H1 (cell line): Measurements from ENCODE around the gene ATP9B. TPM values are rescaled to one million over a fixed set of nuclear protein-coding genes. Genes with fewer than 3 reads are reported as not detected.
A peak's percentile ranks its signal among the peaks of the same experiment; 100 is the strongest.

Experiments
- CTCF ChIA-PET: fragments of 300-600 bp; sonication (Branson Sonifier 250); formaldehyde crosslinking; loops from one replicate; lab custom pipeline; 2021; ENCODE audit not compliant: partially characterized antibody; lab: Charles Lee
- POLR2A ChIA-PET: fragments of 300-600 bp; sonication (Branson Sonifier 250); formaldehyde crosslinking; loops from one replicate; lab custom pipeline; 2021; ENCODE audit warnings: inconsistent platforms; ENCODE audit not compliant: partially characterized antibody; lab: Charles Lee
- DNase-seq, 2 experiments: peaks; one replicate each; pipeline versions ENCODE4 v3.0.0 to v3.0.0-alpha.2; 2010 to 2022; ENCODE audit warnings: low spot score in 2 of 2, low read depth in 1 of 2, mixed read lengths in 1 of 2
- FAIRE-seq: peaks from 2 replicates; lab custom pipeline; 2011; peaks lifted over from hg19 to GRCh38; lab: Jason Lieb, UNC
- H2AFZ ChIP-seq: 2 replicates; pipeline ENCODE4 v1.8.1; 2012; ENCODE audit warnings: low read length, inconsistent platforms
- H2AK5ac ChIP-seq: 2 replicates; pipeline ENCODE4 v1.6.1; 2013; ENCODE audit warnings: low read depth, low read length
- H2BK120ac ChIP-seq: replicated peaks from 2 replicates; pipeline ENCODE3; 2013; ENCODE audit warnings: low read depth, low read length, inconsistent platforms
- H2BK12ac ChIP-seq: 2 replicates; pipeline ENCODE4 v1.6.1; 2013; ENCODE audit warnings: low read depth, low read length
- H2BK15ac ChIP-seq: 2 replicates; pipeline ENCODE4 v1.6.1; 2013; ENCODE audit warnings: low read length
- H2BK20ac ChIP-seq: 2 replicates; pipeline ENCODE4 v1.6.1; 2013; ENCODE audit warnings: low read length
- H2BK5ac ChIP-seq: 2 replicates; pipeline ENCODE4 v1.6.1; 2013; ENCODE audit warnings: low read depth, low read length
- H3K14ac ChIP-seq: 2 replicates; pipeline ENCODE4 v1.6.1; 2013; ENCODE audit warnings: inconsistent platforms; ENCODE audit not compliant: insufficient read length
- H3K18ac ChIP-seq: 2 replicates; pipeline ENCODE4 v1.6.1; 2013; ENCODE audit warnings: low read length; ENCODE audit errors: extremely low read depth
- H3K23ac ChIP-seq: 2 replicates; pipeline ENCODE4 v1.6.1; 2013; ENCODE audit warnings: inconsistent platforms; ENCODE audit not compliant: insufficient read length
- H3K23me2 ChIP-seq: 2 replicates; pipeline ENCODE4 v1.6.1; 2013; ENCODE audit warnings: low read depth, low read length
- H3K27ac ChIP-seq: 2 replicates; pipeline ENCODE4 v1.6.1; 2011; ENCODE audit warnings: low read depth, low read length, inconsistent platforms
- H3K27me3 ChIP-seq, 4 experiments: replicated peaks in 1 of 4; 1 replicate in 1 of 4; 2 replicates in 3 of 4; pipeline versions ENCODE4 v1.6.1 to v1.8.1; 2011 to 2013; ENCODE audit warnings: low read length in 3 of 4, mild to moderate bottlenecking in 3 of 4, inconsistent platforms in 2 of 4, mixed read lengths in 2 of 4, moderate library complexity in 1 of 4; ENCODE audit not compliant: control insufficient read depth in 3 of 4, insufficient read depth in 3 of 4; ENCODE audit errors: extremely low read depth in 1 of 4
- H3K36me3 ChIP-seq, 4 experiments: 2 replicates each; pipeline versions ENCODE4 v1.6.1 to v1.8.1; 2011 to 2013; ENCODE audit warnings: mild to moderate bottlenecking in 4 of 4, low read length in 3 of 4, moderate library complexity in 2 of 4, control low read depth in 1 of 4, inconsistent platforms in 1 of 4; ENCODE audit not compliant: insufficient read depth in 4 of 4, control insufficient read depth in 2 of 4
- H3K4ac ChIP-seq: replicated peaks from 2 replicates; pipeline ENCODE3; 2013; ENCODE audit warnings: low read length, low read depth, mixed read lengths, inconsistent platforms; ENCODE audit not compliant: insufficient read length
- H3K4me1 ChIP-seq, 4 experiments: replicated peaks in 1 of 4; 1 replicate in 1 of 4; 2 replicates in 3 of 4; pipeline versions ENCODE4 v1.6.1 to v1.8.1; 2011 to 2013; ENCODE audit warnings: low read length in 3 of 4, inconsistent platforms in 2 of 4, mixed read lengths in 1 of 4; ENCODE audit not compliant: insufficient read depth in 4 of 4, control insufficient read depth in 3 of 4
- H3K4me2 ChIP-seq, 2 experiments: 2 replicates each; pipeline versions ENCODE4 v1.6.1 to v1.8.1; 2011 to 2013; ENCODE audit warnings: low read depth in 2 of 2, low read length in 2 of 2, control low read depth in 1 of 2, inconsistent platforms in 1 of 2, mild to moderate bottlenecking in 1 of 2; ENCODE audit not compliant: insufficient read depth in 1 of 2
- H3K4me3 ChIP-seq, 4 experiments: fragments of 200-600, 300-600 bp in 1 of 4; sonication (generic), shearing (Covaris generic), sonication (Bioruptor Twin) in 1 of 4; 2 replicates each; pipeline versions ENCODE4 v1.5.1 to v1.8.1; 2011 to 2016; ENCODE audit warnings: low read length in 4 of 4, low read depth in 3 of 4, control low read depth in 2 of 4, inconsistent platforms in 2 of 4, mild to moderate bottlenecking in 2 of 4, mixed read lengths in 1 of 4, moderate library complexity in 1 of 4; ENCODE audit not compliant: insufficient read depth in 2 of 4; ENCODE audit errors: extremely low read depth in 1 of 4
- H3K56ac ChIP-seq: replicated peaks from 2 replicates; pipeline ENCODE3; 2013; ENCODE audit warnings: low read depth, mild to moderate bottlenecking, mixed read lengths, low read length, inconsistent platforms; ENCODE audit not compliant: insufficient read length
- H3K79me1 ChIP-seq: 2 replicates; pipeline ENCODE4 v1.6.1; 2013; ENCODE audit warnings: low read depth, low read length, control low read depth
- H3K79me2 ChIP-seq, 2 experiments: 2 replicates each; pipeline versions ENCODE4 v1.6.1 to v1.8.1; 2012 to 2013; ENCODE audit warnings: low read length in 2 of 2, mild to moderate bottlenecking in 2 of 2, inconsistent platforms in 1 of 2; ENCODE audit not compliant: insufficient read depth in 2 of 2, control insufficient read depth in 1 of 2
- H3K9ac ChIP-seq, 4 experiments: replicated peaks in 1 of 4; 1 replicate in 1 of 4; 2 replicates in 3 of 4; pipeline versions ENCODE4 v1.6.1 to v1.8.1; 2011 to 2013; ENCODE audit warnings: low read depth in 3 of 4, low read length in 3 of 4, control low read depth in 2 of 4, mild to moderate bottlenecking in 2 of 4, moderate library complexity in 2 of 4, inconsistent platforms in 1 of 4; ENCODE audit errors: extremely low read depth in 1 of 4
- H3K9me3 ChIP-seq, 2 experiments: 2 replicates each; pipeline versions ENCODE4 v1.6.1 to v1.8.1; 2012 to 2013; ENCODE audit warnings: mild to moderate bottlenecking in 2 of 2, moderate library complexity in 2 of 2, control low read depth in 1 of 2, inconsistent platforms in 1 of 2, low read depth in 1 of 2, low read length in 1 of 2, mixed read lengths in 1 of 2; ENCODE audit not compliant: insufficient read depth in 2 of 2
- H4K20me1 ChIP-seq, 2 experiments: replicated peaks in 1 of 2; 2 replicates each; pipeline versions ENCODE3 to v1.8.1; 2011 to 2013; ENCODE audit warnings: inconsistent platforms in 2 of 2, low read length in 2 of 2, mild to moderate bottlenecking in 1 of 2; ENCODE audit not compliant: insufficient read depth in 2 of 2, control insufficient read depth in 1 of 2
- H4K5ac ChIP-seq: 2 replicates; pipeline ENCODE4 v1.6.1; 2013; ENCODE audit warnings: low read length, low read depth, mixed read lengths, inconsistent platforms; ENCODE audit not compliant: insufficient read length
- H4K8ac ChIP-seq: 2 replicates; pipeline ENCODE4 v1.8.0; 2013; ENCODE audit warnings: mild to moderate bottlenecking, moderate library complexity, low read length, inconsistent platforms; ENCODE audit not compliant: insufficient read depth; ENCODE audit errors: extremely low read depth
- H4K91ac ChIP-seq: replicated peaks from 2 replicates; pipeline ENCODE3; 2013; ENCODE audit warnings: low read length, mixed read lengths, inconsistent platforms; ENCODE audit not compliant: insufficient read length
- CHD2 ChIP-seq: IDR thresholded peaks from 2 replicates; pipeline ENCODE4 v1.6.1; 2012; ENCODE audit warnings: low read length, improper control_type of control experiment
- RAD21 ChIP-seq, 2 experiments: IDR thresholded peaks in 1 of 2; conservative IDR thresholded peaks in 1 of 2; 2 replicates each; pipeline ENCODE4 v1.6.1; 2011; ENCODE audit warnings: low read depth in 2 of 2, low read length in 2 of 2, improper control_type of control experiment in 1 of 2, inconsistent platforms in 1 of 2, mild to moderate bottlenecking in 1 of 2, moderate library complexity in 1 of 2
- RXRA ChIP-seq: IDR thresholded peaks from 2 replicates; pipeline ENCODE4 v1.6.1; 2011; ENCODE audit warnings: low read depth, mild to moderate bottlenecking, low read length, moderate library complexity; ENCODE audit not compliant: insufficient read depth
- SAP30 ChIP-seq: fragments of 300-600 bp; sonication (generic); IDR thresholded peaks from 2 replicates; pipeline ENCODE4 v1.7.1; 2012; ENCODE audit warnings: low read length, moderate library complexity, mild to moderate bottlenecking, inconsistent platforms; ENCODE audit not compliant: insufficient read depth, insufficient replicate concordance
- SIN3A ChIP-seq, 2 experiments: IDR thresholded peaks in 1 of 2; conservative IDR thresholded peaks in 1 of 2; 2 replicates each; pipeline ENCODE4 v1.6.1; 2011 to 2012; ENCODE audit warnings: low read length in 2 of 2, improper control_type of control experiment in 1 of 2, low read depth in 1 of 2, mild to moderate bottlenecking in 1 of 2
- SIRT6 ChIP-seq: IDR thresholded peaks from one replicate; pipeline ENCODE4 v1.7.1; 2012; ENCODE audit warnings: low read length, inconsistent platforms
- SP2 ChIP-seq: IDR thresholded peaks from 2 replicates; pipeline ENCODE4 v1.6.1; 2012; ENCODE audit warnings: mild to moderate bottlenecking, low read length, inconsistent platforms
- SP4 ChIP-seq: IDR thresholded peaks from 2 replicates; pipeline ENCODE4 v1.6.1; 2012; ENCODE audit warnings: low read length, inconsistent platforms
- SUZ12 ChIP-seq: fragments of 200-600 bp; sonication (generic); IDR thresholded peaks from 2 replicates; pipeline ENCODE4 v1.6.1; 2012; ENCODE audit warnings: mild to moderate bottlenecking, inconsistent platforms, low read length, moderate library complexity, mixed read lengths
- TAF1 ChIP-seq: IDR thresholded peaks from 2 replicates; pipeline ENCODE4 v1.6.1; 2011; ENCODE audit warnings: mild to moderate bottlenecking, low read depth, low read length
- TBP ChIP-seq: IDR thresholded peaks from 2 replicates; pipeline ENCODE4 v1.6.1; 2011; ENCODE audit warnings: low read depth, low read length, improper control_type of control experiment
- TEAD4 ChIP-seq: IDR thresholded peaks from 2 replicates; pipeline ENCODE4 v1.6.1; 2012; ENCODE audit warnings: low read depth, low read length, inconsistent platforms, mixed read lengths
- WGBS, 2 experiments: shearing (Covaris generic) in 1 of 2; methylation state at CpG; one replicate each; pipeline versions ENCODE4 v1.1.6 to v1.1.7; 2013 to 2015; ENCODE audit warnings: low lambda C conversion rate in 2 of 2, mixed read lengths in 2 of 2, inconsistent platforms in 1 of 2, low coverage in 1 of 2, missing lambda C conversion rate in 1 of 2; ENCODE audit not compliant: insufficient replicate concordance in 2 of 2, insufficient coverage in 1 of 2, insufficient read length in 1 of 2; ENCODE audit errors: extremely low coverage in 1 of 2, missing lambda C conversion rate in 1 of 2; 5-methylcytosine and 5-hydroxymethylcytosine counted together
- polyA plus RNA-seq, 7 experiments: library from polyadenylated mRNA; depleted of rRNA in 3 of 7; stranded (reverse) in 5 of 7; unstranded in 2 of 7; fragments of >200 nt in 5 of 7; fragments of 200-250 nt in 2 of 7; gene quantifications; 1 replicate in 5 of 7; 2 replicates in 1 of 7; 4 replicates in 1 of 7; pipeline versions ENCODE4 v1.2.1 to v1.2.3, GENCODE V29; 2011 to 2013; ENCODE audit warnings: missing spikeins in 2 of 7, mixed read lengths in 2 of 7
- total RNA-seq: library from RNA; stranded (reverse); fragmentation: NEBNext Ultra II Directional; extraction: Animal tissue kit (Norgen Biotek cat#: 25700); gene quantifications from 2 replicates; pipeline ENCODE4 v1.2.1, GENCODE V29; 2021

The ATP9B gene
- total and polyA plus RNA-seq, 2 of the 8 experiments (the other 6 are each of a cell fraction or from before 2014, with no cell fraction given) = 15.1 to 21.7 TPM

GRCh38 chr18:79402977-79403722 is 334.0 kb downstream of the ATP9B start:
- no peak overlapping the region for H2BK12ac ChIP-seq
- H3K27me3 ChIP-seq = peaks cover 14 to 17% (median 17%) of the 10 kb centered on the region in 4 experiments
- H2BK5ac ChIP-seq = no peak overlapping the region
- no peak overlapping the region for H4K5ac ChIP-seq
- no peak overlapping the region for H3K23ac ChIP-seq
- H3K27ac ChIP-seq = no peak overlapping the region; the same call in 1 of the 2 replicates
- FAIRE-seq (no peak), DNase-seq (no peak)
- no peak overlapping the region for H3K4me2 ChIP-seq
- H3K36me3 ChIP-seq = no peaks in the 10 kb centered on the region
- peaks cover 0 to 4% of the 10 kb centered on the region in 2 experiments for H4K20me1 ChIP-seq
- no peak overlapping the region for H4K91ac ChIP-seq
- no peak overlapping the region for H3K9ac ChIP-seq
- 0 out of 2 replicates have a peak overlapping the region, but pooled peaks have one; percentile 40 for H4K8ac ChIP-seq
- H2BK20ac ChIP-seq = no peak overlapping the region
- H3K4ac ChIP-seq = no peak overlapping the region
- H3K56ac ChIP-seq = no peak overlapping the region
- no peak overlapping the region for H2AFZ ChIP-seq
- H3K4me3 ChIP-seq = no peak overlapping the region
- H3K9me3 ChIP-seq = no peaks in the 10 kb centered on the region
- no peaks in the 10 kb centered on the region for H3K79me2 ChIP-seq
- WGBS, 2 experiments = 81% methylated on average over 26 of the region's 27 CpGs; no CpG with 5 or more reads in 1 of the 2 experiments
- ChIA-PET POLR2A (interaction anchor here (2.1 kb wide), 1 partner anchor 10 kb away, joined by 6 read pairs; no protein-coding TSS in a partner anchor), CTCF (interaction anchor here (0.8 to 2.5 kb wide), 4 partner anchors 23 to 240 kb away, joined by 3 to 7 read pairs (median 4); no protein-coding TSS in a partner anchor)
- no peak overlapping the region for H3K18ac ChIP-seq
- no peak overlapping the region for H3K14ac ChIP-seq
- H2BK120ac ChIP-seq = no peak overlapping the region
- H2BK15ac ChIP-seq = no peak overlapping the region
- H3K23me2 ChIP-seq = peaks cover 3% of the 10 kb centered on the region; the same call in 1 of the 2 replicates
- no peaks in the 10 kb centered on the region for H3K79me1 ChIP-seq
- H2AK5ac ChIP-seq = no peak overlapping the region
- H3K4me1 ChIP-seq = peaks cover 0 to 2% (median under 1%) of the 10 kb centered on the region in 4 experiments; a peak in 4 of 7 replicates
- no peak for TF ChIP-seq CHD2
- no peak for TF ChIP-seq TEAD4
- TF ChIP-seq SIN3A (conservative IDR thresholded peaks at IDR 0.05 in 1 of 2, IDR thresholded peaks at IDR 0.05 in 1 of 2; ENCODE audit: low read depth in 1 of 2, low read length in 2 of 2) = no peak
- no peak for TF ChIP-seq SAP30
- TF ChIP-seq SIRT6 = no peak
- TF ChIP-seq SUZ12 = no peak
- no peak for TF ChIP-seq TBP
- TF ChIP-seq RXRA = no peak
- no peak for TF ChIP-seq SP4
- TF ChIP-seq TAF1 = no peak
- TF ChIP-seq SP2 = no peak
- TF ChIP-seq RAD21 (IDR thresholded peaks at IDR 0.05 in 1 of 2, conservative IDR thresholded peaks at IDR 0.05 in 1 of 2; ENCODE audit: low read depth in 2 of 2, low read length in 2 of 2) = no peak
